Ovary (tissue), 3 donors: ENCODE results near the gene LAMB4.

Source experiments
- EP300 ChIP-seq: sonication (generic); formaldehyde crosslinking; IDR thresholded peaks from one replicate; pipeline ENCODE4 v1.6.1; 2017; ENCODE audit warnings: antibody characterized with exemption
- POLR2A ChIP-seq: fragments of 450-650 bp; IDR thresholded peaks from one replicate; pipeline ENCODE4 v1.6.1; 2017; ENCODE audit warnings: antibody characterized with exemption, mild to moderate bottlenecking, moderate library complexity
- TF ChIP-seq, protein P1 (sequence below), 3 donors: fragments of 450-650 bp in 2 of 3; fragments of 200-600 bp in 1 of 3; IDR thresholded peaks; one replicate each; pipeline versions ENCODE4 v1.5.1 to v1.8.0; 2016 to 2022; ENCODE audit warnings: antibody characterized with exemption in 3 of 3, mild to moderate bottlenecking in 1 of 3
- donor health status: DM: no; HTN: no; CAD: no.

DNA sequence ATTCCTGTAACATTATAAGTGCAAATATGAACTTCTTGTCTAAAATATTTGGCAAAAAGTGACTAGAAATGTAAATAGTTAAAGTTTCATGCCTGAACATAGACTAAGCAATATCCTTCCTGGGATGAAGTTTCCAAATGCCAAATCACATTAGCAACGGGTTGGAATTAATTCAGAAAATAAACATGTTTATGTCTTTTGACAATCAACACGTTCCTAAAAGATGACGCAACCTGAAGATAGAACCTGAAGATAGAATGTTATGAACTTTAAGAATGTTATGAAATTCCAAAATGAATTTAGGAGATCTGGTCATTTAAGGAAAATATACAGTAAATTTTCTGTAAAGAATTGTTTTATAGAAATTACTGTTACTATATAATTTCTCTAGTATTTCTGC, 9.2 kb downstream of the LAMB4 start:
- TF ChIP-seq, protein P1, sequence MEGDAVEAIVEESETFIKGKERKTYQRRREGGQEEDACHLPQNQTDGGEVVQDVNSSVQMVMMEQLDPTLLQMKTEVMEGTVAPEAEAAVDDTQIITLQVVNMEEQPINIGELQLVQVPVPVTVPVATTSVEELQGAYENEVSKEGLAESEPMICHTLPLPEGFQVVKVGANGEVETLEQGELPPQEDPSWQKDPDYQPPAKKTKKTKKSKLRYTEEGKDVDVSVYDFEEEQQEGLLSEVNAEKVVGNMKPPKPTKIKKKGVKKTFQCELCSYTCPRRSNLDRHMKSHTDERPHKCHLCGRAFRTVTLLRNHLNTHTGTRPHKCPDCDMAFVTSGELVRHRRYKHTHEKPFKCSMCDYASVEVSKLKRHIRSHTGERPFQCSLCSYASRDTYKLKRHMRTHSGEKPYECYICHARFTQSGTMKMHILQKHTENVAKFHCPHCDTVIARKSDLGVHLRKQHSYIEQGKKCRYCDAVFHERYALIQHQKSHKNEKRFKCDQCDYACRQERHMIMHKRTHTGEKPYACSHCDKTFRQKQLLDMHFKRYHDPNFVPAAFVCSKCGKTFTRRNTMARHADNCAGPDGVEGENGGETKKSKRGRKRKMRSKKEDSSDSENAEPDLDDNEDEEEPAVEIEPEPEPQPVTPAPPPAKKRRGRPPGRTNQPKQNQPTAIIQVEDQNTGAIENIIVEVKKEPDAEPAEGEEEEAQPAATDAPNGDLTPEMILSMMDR (IDR thresholded peaks at IDR 0.05), result no peak
- TF ChIP-seq POLR2A (no peak), EP300 (no peak)
